Measurements from ENCODE around the gene MRPL48. TPM values are rescaled to one million over a fixed set of nuclear protein-coding genes. Genes with fewer than 3 reads are reported as not detected.

Gene MRPL48
- total RNA-seq, 1 donor = 8.9 TPM

Other genes starting within 250 kb of the MRPL48 start
- gene FAM168A, start 189.8 kb upstream of the MRPL48 start, total RNA-seq = 13.2 TPM
- 15.3 TPM for gene PLEKHB1, start 141.3 kb upstream of the MRPL48 start, total RNA-seq
- gene RAB6A, start 26.8 kb upstream of the MRPL48 start, total RNA-seq = 85.2 TPM
- gene COA4, start 89.0 kb downstream of the MRPL48 start, total RNA-seq = 15.6 TPM
- 4.0 TPM for gene PAAF1, start 89.1 kb downstream of the MRPL48 start, total RNA-seq
- gene DNAJB13, start 163.2 kb downstream of the MRPL48 start, total RNA-seq = not detected
- 68.7 TPM for gene UCP2, start 195.0 kb downstream of the MRPL48 start, total RNA-seq
- gene UCP3, start 221.2 kb downstream of the MRPL48 start, total RNA-seq = 1.7 TPM